ENCODE data around the gene DIS3L2.

DIS3L2 gene

DNA sequence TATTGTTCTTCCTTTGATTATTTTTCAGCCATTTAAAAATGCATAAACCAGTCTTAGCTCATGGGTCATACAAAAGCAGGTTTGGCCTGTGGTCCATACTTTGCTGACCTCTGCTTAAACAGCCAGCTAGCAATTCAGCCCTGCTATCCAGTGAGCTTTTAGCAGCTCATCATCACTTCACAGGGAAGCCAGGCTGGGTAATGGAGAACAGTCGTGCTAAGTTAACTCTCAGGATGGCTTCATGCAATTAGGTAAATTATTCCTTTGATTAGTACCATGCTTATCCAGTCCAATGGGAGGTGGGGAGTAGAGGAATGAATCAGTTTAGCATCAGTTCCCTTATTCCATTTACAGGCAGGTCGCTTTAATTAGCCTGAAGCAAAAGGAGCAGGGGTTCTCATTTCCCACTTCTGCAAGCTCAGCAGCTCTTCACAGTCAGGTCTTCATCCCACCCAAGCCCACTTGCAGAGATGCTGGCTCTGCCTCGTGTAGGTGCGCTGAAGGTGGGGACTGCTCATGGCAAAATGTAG lies 307.2 kb downstream of the DIS3L2 start:
- DNase-seq (ENCODE audit: low spot score), result no peak

- DNase-seq (ENCODE audit: low spot score), result no peak
Measured at GRCh38 chr2:232269867-232270266, 308.4 kb downstream of the DIS3L2 start.

DNA sequence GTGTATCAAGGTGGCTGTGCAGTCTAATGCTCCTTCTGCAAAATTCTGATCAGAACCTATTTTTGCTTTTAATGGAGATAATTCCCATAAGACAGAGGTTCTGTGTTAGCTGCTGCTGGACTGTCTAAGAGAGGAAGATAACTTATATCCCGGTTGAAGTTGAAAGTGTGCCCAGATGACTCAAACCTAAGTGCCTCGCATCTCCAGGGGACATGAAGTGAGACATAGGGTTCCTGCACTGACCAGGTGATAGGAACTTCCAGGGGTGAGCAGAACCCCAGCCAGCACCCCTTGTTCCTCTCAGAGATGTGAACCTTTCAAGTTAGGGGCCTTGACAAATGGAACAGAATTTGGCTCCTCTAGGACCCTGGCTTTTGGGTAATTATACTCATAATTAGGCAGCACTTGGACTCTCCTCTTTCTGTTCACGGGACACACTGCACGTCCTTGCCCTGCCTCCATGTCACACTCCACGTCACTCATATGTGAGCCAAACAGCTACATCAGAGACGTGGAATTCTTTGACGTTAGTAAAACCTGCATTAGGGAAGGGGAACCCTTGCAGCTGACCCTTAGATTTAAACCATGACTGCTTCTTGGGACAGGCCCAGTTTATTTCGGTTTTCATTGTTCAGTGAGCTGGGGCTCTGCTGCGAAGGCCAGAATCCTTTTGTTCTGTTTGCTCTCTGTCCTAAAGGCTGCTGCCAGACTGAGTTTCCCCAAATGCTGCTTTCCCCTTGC lies 312.6 kb downstream of the DIS3L2 start:
- no peak for DNase-seq (ENCODE audit: low spot score)

DNA sequence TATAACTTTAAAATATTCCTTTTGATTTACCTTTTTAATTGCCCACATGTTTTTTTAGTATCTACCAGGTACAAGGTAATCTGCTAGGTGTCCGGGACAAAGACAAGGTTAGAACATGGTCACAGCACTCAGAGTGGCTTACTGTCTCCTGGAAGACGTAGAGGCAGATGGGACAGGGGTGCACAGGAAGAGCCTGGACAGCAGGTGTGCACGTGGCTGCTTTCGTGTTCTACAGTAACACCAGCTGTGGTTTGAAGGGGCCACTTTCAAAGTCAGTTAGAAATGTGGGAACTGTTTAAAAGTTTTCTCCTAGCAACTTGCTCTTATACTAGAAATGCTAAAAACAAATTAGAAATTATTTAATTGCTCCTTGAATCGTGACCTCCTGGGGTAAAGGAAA lies 314.2 kb downstream of the DIS3L2 start:
- no peak for DNase-seq (ENCODE audit: low spot score)

GRCh38 chr2:232276084-232276732 lies 314.7 kb downstream of the DIS3L2 start:
- DNase-seq (ENCODE audit: low spot score), result no peak

- no peak for DNase-seq (ENCODE audit: low spot score)
Measured at GRCh38 chr2:232276733-232277313, 315.3 kb downstream of the DIS3L2 start.

- no peak for DNase-seq (ENCODE audit: low spot score)
Measured at GRCh38 chr2:232278534-232278933, 317.0 kb downstream of the DIS3L2 start.

GRCh38 chr2:232280341-232280740 lies 318.8 kb downstream of the DIS3L2 start:
- DNase-seq (ENCODE audit: low spot score), result no peak

- DNase-seq (ENCODE audit: low spot score), result no peak
Measured at GRCh38 chr2:232281858-232282507, 320.5 kb downstream of the DIS3L2 start.

DNA sequence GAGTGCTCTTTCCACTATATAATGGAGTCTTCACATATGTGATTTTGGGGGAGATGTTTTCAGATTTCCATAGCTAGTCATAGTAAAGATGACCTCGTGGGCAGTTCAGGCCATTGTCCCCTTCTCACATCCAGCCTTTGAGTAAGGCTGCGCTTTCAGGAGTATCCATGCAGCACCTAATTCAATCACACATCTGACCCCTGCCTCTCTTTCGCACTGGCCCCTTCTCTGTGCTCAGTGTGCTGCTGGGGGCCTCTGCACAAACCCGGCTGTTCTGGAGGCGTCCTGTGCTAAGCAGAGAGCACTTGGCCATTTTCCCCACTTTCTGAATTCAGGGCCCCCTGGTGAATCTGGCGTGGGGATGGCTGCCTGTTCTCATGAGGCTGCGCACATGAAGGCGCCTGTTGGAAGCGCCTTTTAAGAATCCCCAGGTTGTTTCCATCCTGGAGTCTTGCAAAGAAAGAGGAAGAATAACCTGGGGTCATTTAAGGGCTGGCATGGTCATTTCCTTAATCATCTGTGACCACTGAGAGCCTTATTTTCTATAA lies 321.1 kb downstream of the DIS3L2 start:
- DNase-seq (ENCODE audit: low spot score), result no peak

DNA sequence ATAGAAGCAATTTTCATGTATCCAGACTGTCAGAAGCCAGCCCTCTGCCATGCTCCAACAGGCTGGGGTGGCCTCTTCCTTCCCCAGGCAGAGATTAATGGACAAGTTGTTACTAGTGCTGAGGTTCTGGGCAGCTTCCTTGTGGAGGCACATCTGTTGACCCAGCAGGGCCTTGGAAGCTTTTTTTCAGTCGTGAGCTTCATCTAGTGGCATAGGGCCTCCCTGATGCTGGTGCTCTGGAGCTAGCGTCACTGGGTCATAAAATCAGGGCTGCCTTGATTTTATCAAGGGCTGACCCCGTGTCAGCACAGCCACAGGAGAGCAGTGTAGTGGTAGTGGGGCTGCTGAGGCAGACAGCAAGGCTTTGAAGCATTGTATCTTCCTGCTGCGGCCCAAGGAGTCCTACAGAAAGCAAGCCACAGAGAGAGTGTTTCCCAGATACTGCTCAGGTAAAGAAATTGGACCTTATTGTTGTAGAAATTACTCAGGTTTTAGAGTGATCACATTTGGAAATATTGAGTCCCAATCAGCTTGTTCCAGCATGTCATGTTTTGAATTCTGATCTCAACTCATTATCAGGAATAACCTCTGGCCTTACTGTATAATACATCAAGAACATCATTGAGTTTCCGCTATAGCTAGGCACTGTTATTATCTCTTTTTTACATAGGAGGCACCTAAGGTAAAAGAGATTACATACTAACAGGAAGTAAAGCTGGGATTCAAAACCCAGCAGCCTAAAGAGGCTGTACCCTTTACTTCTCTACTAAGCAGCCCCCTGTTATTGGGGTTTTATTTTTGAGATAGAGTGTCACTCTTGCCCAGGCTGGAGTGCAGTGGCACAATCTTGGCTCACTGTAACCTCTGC lies 324.7 kb downstream of the DIS3L2 start:
- no peak for DNase-seq (ENCODE audit: low spot score)

GRCh38 chr2:232287316-232287715 lies 325.8 kb downstream of the DIS3L2 start:
- DNase-seq (ENCODE audit: low spot score), result no peak

GRCh38 chr2:232288489-232289030 lies 327.0 kb downstream of the DIS3L2 start:
- DNase-seq (ENCODE audit: low spot score), result no peak

DNA sequence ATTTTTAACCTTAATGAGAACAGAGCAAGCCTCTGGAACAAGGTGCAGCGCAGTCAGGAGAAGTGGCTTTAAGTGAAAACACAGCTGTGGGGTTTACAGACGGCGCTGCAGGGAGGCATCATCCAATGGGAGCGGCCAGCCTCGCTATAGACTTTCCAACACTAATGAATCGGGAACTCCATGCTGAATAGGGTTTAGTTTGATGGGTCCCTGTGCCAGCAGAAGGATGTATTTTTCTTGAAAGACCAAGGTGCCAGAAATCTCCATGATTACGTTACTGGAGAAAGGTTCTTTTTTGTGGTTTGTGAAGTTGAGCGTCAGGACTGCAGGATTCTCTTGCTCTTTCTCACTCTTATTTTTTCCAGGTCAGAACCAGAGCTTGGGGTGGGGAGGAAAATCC lies 329.2 kb downstream of the DIS3L2 start:
- no peak for DNase-seq (ENCODE audit: low spot score)

DNA sequence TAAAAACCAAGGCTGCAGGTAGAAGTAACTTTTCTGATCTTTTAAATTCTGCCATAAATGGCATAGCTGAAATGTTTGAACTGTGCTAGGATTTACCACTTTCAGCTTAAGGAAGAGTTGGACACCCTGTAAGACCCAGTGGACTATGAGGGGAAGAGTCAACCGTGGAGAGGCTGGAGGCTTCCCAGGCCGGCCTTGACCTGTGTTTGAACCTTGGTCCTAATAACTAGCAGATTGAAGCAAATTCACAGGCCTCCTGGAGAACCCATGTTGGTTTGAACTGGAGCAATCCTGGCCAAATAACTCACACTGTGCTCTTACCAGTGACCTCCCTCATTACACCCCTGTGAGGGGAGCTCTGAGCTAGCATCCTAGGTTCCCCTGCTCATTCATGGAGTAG lies 329.8 kb downstream of the DIS3L2 start:
- DNase-seq (ENCODE audit: low spot score), result no peak

DNA sequence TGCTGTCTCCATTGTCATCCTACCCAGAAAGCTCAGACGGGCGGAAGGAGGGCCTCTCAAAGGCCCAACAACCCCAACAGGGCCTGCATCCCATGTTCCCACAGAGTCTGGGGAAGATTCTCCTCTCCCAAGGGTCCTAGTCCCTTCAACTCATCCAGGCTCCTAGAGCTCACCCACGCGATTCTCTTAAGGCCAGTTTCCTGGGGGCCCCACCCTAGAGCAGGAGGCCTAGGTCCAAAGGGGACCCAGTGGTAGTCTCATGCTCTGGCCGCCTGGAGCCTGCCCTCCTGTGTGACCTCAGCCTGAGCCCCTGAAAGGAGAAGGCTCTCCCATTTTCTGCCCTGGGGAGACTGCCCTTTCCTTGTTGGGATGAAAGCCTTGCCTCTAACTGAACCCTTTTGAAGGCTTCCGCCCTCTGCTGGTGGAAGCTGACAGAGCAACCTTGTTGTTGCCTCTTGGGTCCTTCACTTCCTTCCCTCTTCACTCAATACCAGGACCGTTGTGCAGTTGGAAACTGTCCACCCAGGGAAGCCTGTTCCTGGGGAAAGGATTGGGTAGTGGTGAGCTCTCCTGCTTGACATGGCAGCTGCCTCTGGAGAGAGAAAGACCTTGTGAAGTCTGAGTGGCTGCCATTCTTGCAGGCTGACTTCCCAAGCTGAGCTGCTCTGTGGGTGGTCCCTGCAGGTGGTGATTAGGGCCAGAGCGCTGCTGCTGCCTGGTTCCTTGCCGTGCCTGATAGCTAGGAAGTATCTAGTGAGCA lies 331.1 kb downstream of the DIS3L2 start:
- DNase-seq (ENCODE audit: low spot score), result peak; percentile 66

DNA sequence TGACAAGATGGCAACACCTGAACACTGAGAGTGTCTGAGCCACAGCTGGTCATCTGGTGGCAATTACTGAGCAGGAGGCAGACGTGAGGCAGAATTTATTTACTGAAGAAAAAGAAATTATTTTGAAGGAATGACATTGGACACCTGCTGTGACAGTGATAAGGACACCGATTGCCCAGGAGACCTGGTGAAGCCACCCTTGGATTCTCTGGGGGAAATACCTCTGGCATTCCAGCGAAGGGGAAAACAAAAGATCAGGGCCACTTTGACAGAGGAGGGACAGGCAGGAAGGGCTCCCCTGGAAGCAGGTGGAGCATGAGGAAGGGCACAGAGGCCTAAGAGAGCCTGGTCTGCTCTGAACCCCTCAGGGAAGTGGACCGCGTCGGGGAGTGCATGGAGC lies 331.7 kb downstream of the DIS3L2 start:
- DNase-seq (ENCODE audit: low spot score), result no peak

GRCh38 chr2:232295971-232296370 lies 334.5 kb downstream of the DIS3L2 start:
- no peak for DNase-seq (ENCODE audit: low spot score)

DNA sequence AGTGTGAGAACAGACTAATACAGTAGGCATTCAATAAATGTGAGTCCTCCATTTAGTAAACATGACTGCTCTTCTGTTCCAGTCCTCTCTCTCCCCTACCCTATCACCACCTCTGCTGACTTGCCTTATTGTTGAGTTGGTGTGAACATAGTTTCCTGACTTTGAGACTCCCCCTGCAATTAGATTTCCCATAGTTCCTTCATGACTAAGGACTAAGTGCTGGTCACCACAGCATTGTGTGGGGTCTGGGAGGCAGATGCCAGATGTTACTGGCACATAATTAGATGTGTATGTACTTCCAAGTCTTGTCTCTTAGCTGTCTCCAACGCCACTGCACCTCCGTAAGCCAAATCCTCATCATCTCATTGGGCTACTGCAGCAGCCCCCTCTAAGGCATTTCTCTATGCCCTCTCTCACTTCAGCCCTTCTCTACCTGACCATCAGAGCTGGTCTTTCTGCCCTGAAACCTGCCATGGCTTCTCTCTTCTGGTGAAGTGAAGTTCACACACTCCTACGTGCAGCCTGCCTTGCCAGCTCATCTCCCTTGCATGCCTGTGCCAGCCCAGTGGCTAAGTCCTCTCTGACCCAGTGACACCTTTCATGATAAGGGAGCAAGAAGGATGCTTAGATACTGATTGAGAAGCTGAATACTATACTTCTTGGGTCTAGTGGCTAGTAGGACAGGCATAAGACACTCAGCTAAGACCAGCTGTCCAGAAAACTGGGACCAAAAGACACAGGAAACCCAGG lies 335.4 kb downstream of the DIS3L2 start:
- DNase-seq (ENCODE audit: low spot score), result no peak

DNA sequence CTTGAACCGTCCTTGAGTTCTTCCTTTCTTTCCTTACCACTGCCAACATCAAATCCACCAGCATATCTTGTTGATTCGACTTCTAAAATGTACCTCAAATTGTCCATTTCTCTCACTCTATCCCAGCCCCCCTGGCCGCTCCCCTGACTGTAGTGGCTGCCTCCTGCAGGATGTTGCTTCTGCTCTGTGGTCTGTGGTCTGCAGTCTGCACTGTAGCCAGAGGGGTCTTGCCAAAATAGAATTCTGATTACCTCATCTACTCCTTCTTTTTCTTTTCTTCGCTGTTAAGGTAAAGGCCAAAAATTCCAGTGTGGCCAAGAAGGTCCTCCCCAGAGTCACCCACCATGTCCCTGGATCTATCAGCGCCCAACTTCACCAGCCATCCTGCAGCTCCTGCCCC lies 337.6 kb downstream of the DIS3L2 start:
- no peak for DNase-seq (ENCODE audit: low spot score)
